Measurements from ENCODE around the gene LRIT1. TPM values are rescaled to one million over a fixed set of nuclear protein-coding genes. Genes with fewer than 3 reads are reported as not detected.

LRIT1 gene
- total RNA-seq, 2 experiments from 2014 or later: not detected

DNA sequence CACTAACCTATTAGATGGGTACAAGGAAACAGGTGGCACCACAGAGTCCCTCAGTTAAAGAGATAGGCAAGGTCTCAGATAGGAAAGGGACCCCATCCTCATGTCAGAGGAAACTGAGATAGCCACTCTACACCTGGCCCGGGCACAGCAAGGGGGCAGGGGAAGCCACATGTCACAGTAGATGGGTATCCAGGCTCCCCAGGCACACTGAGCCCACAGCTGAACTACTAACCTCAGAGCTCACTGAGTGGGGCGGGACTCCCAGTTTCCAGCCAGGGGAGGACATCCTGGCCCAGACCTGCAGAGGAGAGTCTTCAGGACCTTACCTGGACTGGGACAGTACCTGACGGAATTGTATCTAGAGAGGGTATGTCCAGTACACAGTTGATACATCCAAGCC lies 50.7 kb downstream of the LRIT1 start:
- Mint-ChIP-seq H3K27me3 (peaks cover 5% of the 10 kb centered on the region), H3K36me3 (ENCODE audit: low read depth) (no peaks in the 10 kb centered on the region), H3K27ac (no peak overlapping the region), H3K9me3 (no peaks in the 10 kb centered on the region), H3K4me1 (ENCODE audit: low read depth) (peaks cover 10% of the 10 kb centered on the region), H3K4me3 (no peak overlapping the region)
- TF ChIP-seq, protein P1, sequence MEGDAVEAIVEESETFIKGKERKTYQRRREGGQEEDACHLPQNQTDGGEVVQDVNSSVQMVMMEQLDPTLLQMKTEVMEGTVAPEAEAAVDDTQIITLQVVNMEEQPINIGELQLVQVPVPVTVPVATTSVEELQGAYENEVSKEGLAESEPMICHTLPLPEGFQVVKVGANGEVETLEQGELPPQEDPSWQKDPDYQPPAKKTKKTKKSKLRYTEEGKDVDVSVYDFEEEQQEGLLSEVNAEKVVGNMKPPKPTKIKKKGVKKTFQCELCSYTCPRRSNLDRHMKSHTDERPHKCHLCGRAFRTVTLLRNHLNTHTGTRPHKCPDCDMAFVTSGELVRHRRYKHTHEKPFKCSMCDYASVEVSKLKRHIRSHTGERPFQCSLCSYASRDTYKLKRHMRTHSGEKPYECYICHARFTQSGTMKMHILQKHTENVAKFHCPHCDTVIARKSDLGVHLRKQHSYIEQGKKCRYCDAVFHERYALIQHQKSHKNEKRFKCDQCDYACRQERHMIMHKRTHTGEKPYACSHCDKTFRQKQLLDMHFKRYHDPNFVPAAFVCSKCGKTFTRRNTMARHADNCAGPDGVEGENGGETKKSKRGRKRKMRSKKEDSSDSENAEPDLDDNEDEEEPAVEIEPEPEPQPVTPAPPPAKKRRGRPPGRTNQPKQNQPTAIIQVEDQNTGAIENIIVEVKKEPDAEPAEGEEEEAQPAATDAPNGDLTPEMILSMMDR (IDR thresholded peaks at IDR 0.05): no peak
- intact Hi-C loops (cut with micrococcal nuclease): no loop called here
- ChIA-PET POLR2A (no interaction called here), CTCF (interaction anchor here (1.1 to 2.8 kb wide), 3 partner anchors 24 to 55 kb away, joined by 3 to 12 read pairs (median 3); partner anchors contain the start of gene GHITM)
- DNase-seq: no peak
- ATAC-seq: no peak

DNA sequence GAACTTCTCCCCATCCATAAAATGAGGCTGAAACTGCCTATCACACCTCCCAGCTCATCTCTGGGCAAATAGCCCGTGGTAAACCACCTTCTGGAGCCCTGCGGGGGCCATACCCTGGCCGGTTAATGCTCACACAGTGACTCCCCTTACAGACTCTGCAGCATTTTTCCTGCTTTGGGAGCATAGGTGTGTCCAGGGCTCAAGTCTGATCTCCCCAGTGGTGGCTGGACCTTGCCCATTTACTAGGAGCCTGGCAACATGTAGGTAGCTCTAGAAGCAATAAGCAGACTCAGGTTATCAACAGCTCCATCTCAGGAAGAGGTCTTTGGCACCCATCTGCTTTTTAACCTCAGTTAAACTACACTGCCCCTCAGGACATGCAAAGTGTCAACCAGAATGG lies 52.5 kb downstream of the LRIT1 start:
- ATAC-seq (no peak), DNase-seq (no peak)
- H3K9me3 Mint-ChIP-seq: no peaks in the 10 kb centered on the region
- no peak overlapping the region for H3K4me3 Mint-ChIP-seq
- peaks cover 1% of the 10 kb centered on the region for H3K27me3 Mint-ChIP-seq
- TF ChIP-seq, protein P1 (IDR thresholded peaks at IDR 0.05): no peak
- CTCF ChIA-PET: interaction anchor here (0.9 to 2.0 kb wide), 3 partner anchors 13 to 40 kb away, joined by 3 to 5 read pairs (median 3); no protein-coding TSS in a partner anchor
- POLR2A ChIA-PET: interaction anchor here (0.8 kb wide), 1 partner anchor 38 kb away, joined by 3 read pairs; no protein-coding TSS in a partner anchor
- H3K36me3 Mint-ChIP-seq (ENCODE audit: low read depth): no peaks in the 10 kb centered on the region
- intact Hi-C loops (cut with micrococcal nuclease): no loop called here
- H3K4me1 Mint-ChIP-seq (ENCODE audit: low read depth): peaks cover 14% of the 10 kb centered on the region
- H3K27ac Mint-ChIP-seq: no peak overlapping the region

DNA sequence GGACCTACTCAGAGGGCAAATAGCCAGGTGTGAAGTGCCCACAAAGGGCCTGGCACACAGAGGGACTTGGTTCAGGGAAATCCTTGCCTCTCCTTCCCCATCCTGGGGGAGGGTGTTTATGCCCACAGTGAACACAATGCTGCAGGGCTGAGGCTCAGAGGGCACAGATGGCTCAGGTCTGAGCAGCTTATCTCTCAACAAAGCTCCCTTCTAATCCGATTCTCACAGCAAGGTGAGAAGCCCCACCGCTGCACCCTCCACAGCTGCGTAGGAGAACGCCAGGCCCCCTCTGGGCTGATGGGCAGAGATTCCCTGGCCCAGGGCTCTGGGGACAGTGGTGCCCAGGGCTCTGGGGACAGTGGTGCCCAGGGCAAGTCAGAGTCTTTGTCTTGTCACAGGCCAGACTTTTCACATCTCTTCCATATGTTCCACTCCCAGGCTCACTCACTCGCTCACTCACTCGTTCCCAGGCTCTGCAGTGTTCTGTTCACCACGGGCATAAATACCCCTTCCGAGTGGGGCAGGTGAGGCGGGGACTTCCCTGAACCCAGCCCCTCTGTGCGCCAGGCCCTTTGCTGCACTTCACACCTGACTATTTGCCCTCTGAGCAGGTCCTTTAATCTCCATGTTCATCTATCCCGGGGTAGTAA lies 55.7 kb downstream of the LRIT1 start:
- H3K27ac Mint-ChIP-seq: no peak overlapping the region
- no peak overlapping the region for H3K4me3 Mint-ChIP-seq
- ChIA-PET CTCF (no interaction called here), POLR2A (no interaction called here)
- intact Hi-C loops (cut with micrococcal nuclease): no loop called here
- H3K27me3 Mint-ChIP-seq: no peaks in the 10 kb centered on the region
- no peak for ATAC-seq
- no peak for DNase-seq
- peaks cover 4% of the 10 kb centered on the region for H3K4me1 Mint-ChIP-seq (ENCODE audit: low read depth)
- no peaks in the 10 kb centered on the region for H3K9me3 Mint-ChIP-seq
- no peaks in the 10 kb centered on the region for H3K36me3 Mint-ChIP-seq (ENCODE audit: low read depth)
- TF ChIP-seq, protein P1 (IDR thresholded peaks at IDR 0.05): no peak

DNA sequence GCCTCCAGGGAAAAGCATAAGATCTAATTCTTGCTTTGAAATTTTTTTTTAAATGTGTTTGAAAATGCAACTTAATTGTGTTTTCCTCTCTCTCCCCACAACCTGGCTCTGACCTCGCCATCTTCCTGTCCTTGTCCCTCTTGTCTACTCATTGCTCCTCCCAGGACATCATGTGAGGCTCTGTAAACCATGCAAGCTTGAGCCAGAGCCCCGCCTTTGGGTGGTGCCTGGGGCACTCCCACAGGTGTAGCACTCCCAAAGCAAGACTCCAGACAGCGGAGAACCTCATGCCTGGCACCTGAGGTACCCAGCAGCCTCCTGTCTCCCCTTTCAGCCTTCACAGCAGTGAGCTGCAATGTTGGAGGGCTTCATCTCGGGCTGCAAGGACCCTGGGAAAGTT lies 56.8 kb downstream of the LRIT1 start:
- ChIA-PET CTCF (interaction anchor here (0.8 kb wide), 1 partner anchor 41 kb away, joined by 4 read pairs; no protein-coding TSS in a partner anchor), POLR2A (no interaction called here)
- TF ChIP-seq, protein P1 (IDR thresholded peaks at IDR 0.05): no peak
- Mint-ChIP-seq H3K4me3 (no peak overlapping the region), H3K27me3 (no peaks in the 10 kb centered on the region), H3K27ac (no peak overlapping the region), H3K9me3 (no peaks in the 10 kb centered on the region), H3K4me1 (ENCODE audit: low read depth) (peaks cover 3% of the 10 kb centered on the region), H3K36me3 (ENCODE audit: low read depth) (no peaks in the 10 kb centered on the region)
- intact Hi-C loops (cut with micrococcal nuclease): no loop called here
- no peak for DNase-seq
- no peak for ATAC-seq

DNA sequence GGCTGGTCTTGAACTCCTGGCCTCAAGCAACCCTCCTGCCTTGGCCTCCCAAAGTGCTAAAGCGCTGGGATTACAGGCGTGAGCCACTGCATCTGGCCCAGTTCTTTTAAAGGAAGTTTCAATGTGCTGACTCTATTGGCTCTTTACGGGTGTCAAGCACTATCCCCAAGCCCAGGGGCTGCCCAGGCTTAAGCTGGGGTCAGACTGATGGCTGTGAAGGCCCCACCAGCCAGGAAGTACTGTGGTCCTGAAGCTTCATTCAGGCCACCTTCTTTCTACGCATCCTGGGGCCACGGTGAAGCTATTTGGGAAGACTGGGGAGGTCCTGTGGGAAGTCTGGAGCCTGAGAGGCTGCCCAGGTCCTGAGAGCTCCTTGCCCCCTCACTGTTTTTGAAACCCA lies 59.7 kb downstream of the LRIT1 start:
- Mint-ChIP-seq H3K4me1 (ENCODE audit: low read depth) (peaks cover 7% of the 10 kb centered on the region), H3K9me3 (no peaks in the 10 kb centered on the region), H3K4me3 (no peak overlapping the region), H3K36me3 (ENCODE audit: low read depth) (no peaks in the 10 kb centered on the region), H3K27me3 (no peaks in the 10 kb centered on the region), H3K27ac (no peak overlapping the region)
- TF ChIP-seq, protein P1 (IDR thresholded peaks at IDR 0.05): no peak
- POLR2A ChIA-PET: no interaction called here
- ATAC-seq: no peak
- DNase-seq: no peak
- intact Hi-C loops (cut with micrococcal nuclease): no loop called here
- CTCF ChIA-PET: interaction anchor here (1.2 to 2.1 kb wide), 3 partner anchors 33 to 71 kb away, joined by 3 to 9 read pairs (median 5); no protein-coding TSS in a partner anchor

All from activated CD8-positive, alpha-beta T cell treated with anti-CD3 and anti-CD28 coated beads for 36 hours (primary cell).